HG03439 (cell line): Measurements from ENCODE around the gene AGO1.
"Not testable (repeated sequence)": the region's sequence is repeated elsewhere in the genome, so short reads cannot be mapped to it uniquely, and the experiment has no call there.

Source experiments
- ATAC-seq: cut with Tn5 transposase; IDR thresholded peaks from one replicate; pipeline ENCODE4 v1.9.1; 2021; ENCODE audit warnings: mild to moderate bottlenecking, moderate library complexity; ENCODE audit not compliant: unreplicated experiment

Gene AGO1

GRCh38 chr1:35866991-35867390 is 16.0 kb upstream of the AGO1 start:
- ATAC-seq: no peak

- ATAC-seq: not testable (repeated sequence)
These were observed 13.6 kb upstream of the AGO1 start for GRCh38 chr1:35869245-35869950.

GRCh38 chr1:35870651-35871309 is 12.2 kb upstream of the AGO1 start:
- no peak for ATAC-seq

- no peak for ATAC-seq
These were observed 9.7 kb upstream of the AGO1 start for GRCh38 chr1:35873243-35873750.

GRCh38 chr1:35874115-35874514 is 8.9 kb upstream of the AGO1 start:
- ATAC-seq: not testable (repeated sequence)

- no peak for ATAC-seq
These were observed 6.0 kb upstream of the AGO1 start for GRCh38 chr1:35876988-35877387.

GRCh38 chr1:35881850-35882273 is 1.1 kb upstream of the AGO1 start:
- ATAC-seq: no peak

GRCh38 chr1:35882586-35882944 is 444 bp upstream of the AGO1 start:
- ATAC-seq: no peak

- peak; percentile 15 for ATAC-seq
These were observed 659 bp downstream of the AGO1 start for GRCh38 chr1:35883635-35884101.

GRCh38 chr1:35884934-35885333 is 1.9 kb downstream of the AGO1 start:
- ATAC-seq: no peak

GRCh38 chr1:35885961-35886558 is 3.1 kb downstream of the AGO1 start:
- ATAC-seq: no peak

- no peak for ATAC-seq
These were observed 3.8 kb downstream of the AGO1 start for GRCh38 chr1:35886577-35887431.

GRCh38 chr1:35887508-35887907 is 4.5 kb downstream of the AGO1 start:
- ATAC-seq: no peak

- ATAC-seq: no peak
These were observed 5.2 kb downstream of the AGO1 start for GRCh38 chr1:35888255-35888654.

GRCh38 chr1:35888981-35889380 is 6.0 kb downstream of the AGO1 start:
- not testable (repeated sequence) for ATAC-seq

GRCh38 chr1:35893051-35893879 is 10.3 kb downstream of the AGO1 start:
- ATAC-seq: no peak

- no peak for ATAC-seq
These were observed 11.2 kb downstream of the AGO1 start for GRCh38 chr1:35894183-35894582.

- ATAC-seq: no peak
These were observed 11.6 kb downstream of the AGO1 start for GRCh38 chr1:35894656-35895055.

GRCh38 chr1:35899941-35900340 is 16.9 kb downstream of the AGO1 start:
- no peak for ATAC-seq

GRCh38 chr1:35901235-35901634 is 18.2 kb downstream of the AGO1 start:
- no peak for ATAC-seq
